DOHH2 (cell line): ENCODE data around the gene CEP55.

Source experiments
- CTCF ChIP-seq: fragments of 200-600 bp; sonication (generic); IDR thresholded peaks from one replicate; pipeline ENCODE4 v1.5.1; 2014; ENCODE audit warnings: antibody characterized with exemption, mild to moderate bottlenecking, low read depth, low read length; ENCODE audit not compliant: poor library complexity, severe bottlenecking
- EZH2phosphoT487 ChIP-seq: fragments of 200-600 bp; sonication (generic); IDR thresholded peaks from 2 replicates; pipeline ENCODE4 v1.6.1; 2017; ENCODE audit warnings: borderline replicate concordance, mild to moderate bottlenecking, antibody characterized with exemption, low read length, moderate library complexity, mixed read lengths

- TF ChIP-seq CTCF = no peak
- TF ChIP-seq EZH2phosphoT487 = no peak
Measured at GRCh38 chr10:93516006-93516380, 19.6 kb downstream of the CEP55 start.
